Activated naive CD4-positive, alpha-beta T cell treated with anti-CD3 and anti-CD28 coated beads, Interleukin-2, amount 10 ng/mL, durations not matched to agents 7 days and 5 days (primary cell): ENCODE data around the gene STXBP3.
A peak's percentile ranks its signal among the peaks of the same experiment; 100 is the strongest.
"Not testable (repeated sequence)": the region's sequence is repeated elsewhere in the genome, so short reads cannot be mapped to it uniquely, and the experiment has no call there.

Experiments used
- CTCF ChIA-PET: fragments of 350-600 bp; sonication (Branson Sonifier 250); formaldehyde crosslinking; loops from one replicate; lab custom pipeline; 2021; ENCODE audit warnings: antibody characterized with exemption; lab: Charles Lee
- DNase-seq: peaks from one replicate; pipeline ENCODE4 v3.0.0-alpha.2; 2020
- H3K27ac Mint-ChIP-seq: one replicate; pipeline ENCODE4 v1.8.0; 2021; ENCODE audit warnings: mild to moderate bottlenecking, moderate library complexity, mixed read lengths
- H3K27me3 Mint-ChIP-seq: one replicate; pipeline ENCODE4 v1.8.0; 2021; ENCODE audit warnings: mild to moderate bottlenecking, mixed read lengths
- H3K36me3 Mint-ChIP-seq: one replicate; pipeline ENCODE4 v1.8.0; 2021; ENCODE audit warnings: mixed read lengths
- H3K4me1 Mint-ChIP-seq: one replicate; pipeline ENCODE4 v1.8.0; 2021; ENCODE audit warnings: mixed read lengths
- H3K4me3 Mint-ChIP-seq: one replicate; pipeline ENCODE4 v1.8.0; 2021; ENCODE audit warnings: mild to moderate bottlenecking, moderate library complexity, mixed read lengths
- H3K9me3 Mint-ChIP-seq: one replicate; pipeline ENCODE4 v1.8.0; 2021; ENCODE audit warnings: mixed read lengths

Gene STXBP3

DNA sequence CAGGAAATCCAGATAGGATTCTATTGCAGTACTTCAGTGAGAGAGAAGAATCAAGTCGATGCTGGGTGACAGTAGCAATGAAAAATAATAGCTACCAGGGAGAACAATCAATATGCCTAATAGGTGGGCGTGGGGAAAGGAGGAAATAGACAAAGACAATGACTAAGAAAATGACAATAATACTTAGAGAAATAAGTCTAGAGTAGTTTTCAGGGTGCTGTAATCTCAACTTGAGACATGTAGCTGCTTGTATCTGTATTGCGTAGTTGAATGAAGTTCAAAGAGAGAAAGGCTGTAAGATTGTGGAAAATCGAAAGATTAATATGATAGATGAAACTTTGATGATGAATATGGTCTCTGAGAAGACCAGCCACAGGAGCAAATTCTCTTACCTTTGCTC is 2.6 kb downstream of the STXBP3 start:
- Mint-ChIP-seq H3K4me3 (no peak overlapping the region), H3K27ac (no peak overlapping the region), H3K36me3 (peaks cover 24% of the 10 kb centered on the region), H3K27me3 (peaks cover 4% of the 10 kb centered on the region), H3K9me3 (no peaks in the 10 kb centered on the region), H3K4me1 (peaks cover 29% of the 10 kb centered on the region)
- no peak for DNase-seq
- CTCF ChIA-PET, result interaction anchor here (0.7 kb wide), 1 partner anchor 88 kb away, joined by 3 read pairs; no protein-coding TSS in a partner anchor

DNA sequence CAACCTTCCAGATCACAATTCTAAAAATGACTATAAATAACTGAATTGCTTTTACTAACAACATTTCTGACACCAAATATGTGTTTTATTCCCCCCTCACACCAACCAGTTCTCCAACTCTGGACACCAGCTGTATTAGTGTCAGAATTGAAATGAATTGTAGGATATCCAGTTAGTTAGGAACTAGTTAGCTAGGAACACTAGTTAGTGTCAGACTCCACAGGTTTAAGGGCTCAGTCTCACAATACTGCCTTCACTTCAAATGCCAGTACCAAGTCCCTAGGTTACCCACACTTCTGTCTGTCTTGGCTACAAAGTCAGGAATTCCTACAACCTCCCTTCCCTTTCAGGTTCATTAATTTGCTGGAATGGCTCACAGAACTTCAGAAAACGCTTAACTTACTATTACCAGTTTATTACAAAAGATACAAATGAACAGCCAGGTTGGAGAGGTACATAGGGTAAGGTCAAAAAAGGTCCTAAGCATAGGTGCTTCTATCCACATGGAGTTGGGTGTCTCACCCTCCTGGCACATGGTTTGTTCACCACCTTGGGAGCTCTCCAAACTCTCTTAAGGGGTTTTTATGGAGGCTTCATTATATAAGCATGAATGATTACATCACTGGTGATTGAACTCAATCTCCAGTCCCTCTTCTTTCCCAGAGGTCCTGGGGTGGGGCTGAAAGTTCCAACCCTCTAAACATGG is 4.2 kb downstream of the STXBP3 start:
- H3K27ac Mint-ChIP-seq, result no peak overlapping the region

DNA sequence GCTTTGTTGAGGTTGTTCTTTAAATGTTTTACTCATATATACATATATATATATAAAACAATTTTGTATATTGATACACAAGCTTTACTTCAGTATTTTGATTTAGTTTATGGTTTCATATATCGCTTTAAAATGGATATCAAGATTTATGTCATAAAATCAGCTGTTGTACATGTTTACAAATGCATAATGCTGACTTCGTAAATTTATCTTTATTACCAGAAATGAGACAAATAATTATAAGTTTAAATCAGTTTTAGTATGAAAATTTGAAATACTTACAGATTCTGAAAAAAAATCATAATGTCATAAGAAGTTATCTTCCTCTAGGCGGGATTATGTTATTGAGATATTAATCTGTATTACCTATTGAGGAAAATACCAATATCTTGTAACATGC is 6.9 kb downstream of the STXBP3 start:
- CTCF ChIA-PET, result interaction anchor here (1.1 kb wide), 1 partner anchor 8 kb away, joined by 3 read pairs; no protein-coding TSS in a partner anchor
- H3K36me3 Mint-ChIP-seq, result peaks cover 38% of the 10 kb centered on the region
- DNase-seq, result no peak

More for the DNA sequence above, 4.2 kb downstream of the STXBP3 start:
- H3K4me1 Mint-ChIP-seq, result peaks cover 29% of the 10 kb centered on the region
- peaks cover 31% of the 10 kb centered on the region for H3K36me3 Mint-ChIP-seq
- H3K9me3 Mint-ChIP-seq, result no peaks in the 10 kb centered on the region
- no peak overlapping the region for H3K4me3 Mint-ChIP-seq
- H3K27me3 Mint-ChIP-seq, result peaks cover 4% of the 10 kb centered on the region
- CTCF ChIA-PET, result interaction anchor here (0.6 kb wide), 1 partner anchor 154 kb away, joined by 4 read pairs; no protein-coding TSS in a partner anchor
- no peak for DNase-seq

DNA sequence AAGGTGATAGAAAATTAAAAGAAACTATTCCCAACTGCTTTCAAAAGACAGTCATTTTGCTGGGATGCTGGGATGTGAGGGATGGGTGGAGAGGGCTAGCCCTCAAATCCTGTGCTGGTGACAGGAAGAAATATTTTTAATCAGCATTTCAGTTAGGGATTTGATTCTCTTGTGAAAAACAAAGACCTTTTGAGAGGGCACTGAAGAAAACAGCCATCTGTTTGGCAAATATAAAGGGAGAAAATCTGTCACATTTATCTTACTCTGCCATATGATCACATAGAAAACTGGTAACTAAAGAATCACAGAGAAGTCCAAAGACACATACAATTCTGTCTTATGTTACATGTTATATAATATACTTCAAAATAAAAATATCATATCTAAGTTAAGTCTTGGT is 12.3 kb downstream of the STXBP3 start:
- Mint-ChIP-seq H3K4me1 (no peaks in the 10 kb centered on the region), H3K9me3 (no peaks in the 10 kb centered on the region), H3K27ac (no peak overlapping the region), H3K4me3 (no peak overlapping the region), H3K36me3 (peaks cover 40% of the 10 kb centered on the region), H3K27me3 (no peaks in the 10 kb centered on the region)
- no peak for DNase-seq
- CTCF ChIA-PET, result no interaction called here

More for the DNA sequence above, 6.9 kb downstream of the STXBP3 start:
- Mint-ChIP-seq H3K27me3 (no peaks in the 10 kb centered on the region), H3K4me3 (no peak overlapping the region), H3K27ac (no peak overlapping the region), H3K9me3 (no peaks in the 10 kb centered on the region), H3K4me1 (peaks cover 11% of the 10 kb centered on the region)

DNA sequence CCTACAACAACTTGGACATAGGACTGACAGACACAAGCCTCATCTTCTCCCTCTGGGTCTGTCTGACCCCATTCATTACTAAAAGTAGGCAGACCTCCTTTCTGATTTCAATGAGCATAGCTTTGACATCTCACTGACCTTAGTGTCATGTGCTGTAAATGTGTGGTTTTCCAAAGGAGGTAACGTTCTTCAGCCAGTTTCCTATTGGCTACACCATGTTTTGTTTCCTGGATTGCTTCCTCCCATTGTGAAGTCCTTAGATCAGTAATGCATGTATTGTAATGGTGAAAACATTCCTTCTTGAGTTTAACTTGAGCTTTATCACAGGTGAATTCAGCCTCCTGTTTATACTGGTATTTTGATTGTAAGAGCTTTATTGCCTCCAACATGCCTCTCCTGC is 20.6 kb downstream of the STXBP3 start:
- Mint-ChIP-seq H3K4me1 (no peaks in the 10 kb centered on the region), H3K9me3 (no peaks in the 10 kb centered on the region), H3K36me3 (peaks cover 27% of the 10 kb centered on the region), H3K27ac (peak overlapping the region; percentile 53), H3K4me3 (no peak overlapping the region), H3K27me3 (no peaks in the 10 kb centered on the region)
- CTCF ChIA-PET, result interaction anchor here (1.1 kb wide), 1 partner anchor 9 kb away, joined by 3 read pairs; no protein-coding TSS in a partner anchor
- no peak for DNase-seq

DNA sequence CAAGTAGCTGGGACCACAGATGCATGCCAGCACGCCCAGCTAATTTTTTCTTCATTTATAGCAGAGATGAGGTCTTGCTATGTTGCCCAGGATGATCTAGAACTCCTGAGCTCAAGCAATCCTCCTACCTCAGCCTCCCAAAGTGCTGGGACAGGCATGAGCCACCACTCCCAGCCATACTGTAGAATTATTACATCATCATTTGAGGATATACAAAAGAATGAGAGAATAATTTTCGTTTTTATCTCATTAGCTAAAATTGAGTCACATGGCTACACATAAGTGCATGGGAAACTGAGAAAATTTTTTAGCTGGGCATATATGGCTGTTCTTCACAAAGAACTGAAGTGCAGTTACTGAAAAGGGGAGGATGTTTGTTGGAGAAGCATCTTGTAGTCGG is 21.2 kb downstream of the STXBP3 start:
- Mint-ChIP-seq H3K36me3 (peaks cover 25% of the 10 kb centered on the region), H3K27ac (no peak overlapping the region), H3K27me3 (no peaks in the 10 kb centered on the region), H3K9me3 (no peaks in the 10 kb centered on the region), H3K4me3 (no peak overlapping the region), H3K4me1 (no peaks in the 10 kb centered on the region)
- no peak for DNase-seq
- CTCF ChIA-PET, result interaction anchor here (1.1 kb wide), 1 partner anchor 10 kb away, joined by 3 read pairs; no protein-coding TSS in a partner anchor

DNA sequence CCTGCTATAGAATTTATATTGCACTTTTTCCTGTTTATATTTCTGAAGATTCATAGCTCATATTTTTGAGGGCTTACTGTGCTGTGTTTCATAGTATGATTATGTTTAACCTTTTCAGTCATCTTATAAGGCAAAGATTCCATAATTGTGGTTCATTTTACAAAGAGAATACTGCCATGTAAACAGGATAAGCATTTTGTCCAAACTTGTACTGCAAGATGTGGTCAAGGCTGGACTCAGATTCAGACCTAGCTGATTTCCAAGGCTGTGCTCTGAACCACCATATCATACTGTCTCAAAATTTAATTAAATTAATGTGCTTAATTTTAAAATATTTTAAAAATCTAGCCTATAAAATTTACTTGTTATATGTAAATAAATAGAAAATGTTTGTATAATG is 31.4 kb downstream of the STXBP3 start:
- no peak overlapping the region for H3K27ac Mint-ChIP-seq

DNA sequence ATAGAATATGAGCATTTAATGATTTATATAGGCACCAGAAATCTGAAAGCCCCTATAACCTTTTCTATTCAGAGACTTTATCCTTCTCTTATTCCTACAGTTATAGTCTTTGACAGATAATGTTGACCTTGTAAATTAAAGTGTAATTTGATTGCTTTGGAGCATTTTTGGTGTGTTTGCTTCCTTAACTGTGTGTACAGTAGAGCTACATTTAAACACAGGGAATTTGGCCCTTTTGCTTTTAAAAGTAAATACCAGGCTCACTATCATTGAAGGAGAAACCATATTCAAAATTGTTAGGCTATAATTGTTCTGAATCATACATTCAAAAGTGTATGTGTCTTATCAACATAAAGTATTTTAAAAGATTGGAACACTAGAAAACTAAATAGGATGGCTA is 33.0 kb downstream of the STXBP3 start:
- Mint-ChIP-seq H3K27ac (no peak overlapping the region), H3K4me3 (no peak overlapping the region), H3K4me1 (no peaks in the 10 kb centered on the region), H3K36me3 (peaks cover 44% of the 10 kb centered on the region), H3K27me3 (no peaks in the 10 kb centered on the region), H3K9me3 (peaks cover 4% of the 10 kb centered on the region)
- DNase-seq, result no peak
- CTCF ChIA-PET, result interaction anchor here (1.0 kb wide), 1 partner anchor 47 kb away, joined by 3 read pairs; no protein-coding TSS in a partner anchor

More for the DNA sequence above, 31.4 kb downstream of the STXBP3 start:
- H3K36me3 Mint-ChIP-seq, result peaks cover 39% of the 10 kb centered on the region
- no peaks in the 10 kb centered on the region for H3K27me3 Mint-ChIP-seq
- H3K9me3 Mint-ChIP-seq, result no peaks in the 10 kb centered on the region
- no peak for DNase-seq
- CTCF ChIA-PET, result no interaction called here
- no peak overlapping the region for H3K4me3 Mint-ChIP-seq
- no peaks in the 10 kb centered on the region for H3K4me1 Mint-ChIP-seq

DNA sequence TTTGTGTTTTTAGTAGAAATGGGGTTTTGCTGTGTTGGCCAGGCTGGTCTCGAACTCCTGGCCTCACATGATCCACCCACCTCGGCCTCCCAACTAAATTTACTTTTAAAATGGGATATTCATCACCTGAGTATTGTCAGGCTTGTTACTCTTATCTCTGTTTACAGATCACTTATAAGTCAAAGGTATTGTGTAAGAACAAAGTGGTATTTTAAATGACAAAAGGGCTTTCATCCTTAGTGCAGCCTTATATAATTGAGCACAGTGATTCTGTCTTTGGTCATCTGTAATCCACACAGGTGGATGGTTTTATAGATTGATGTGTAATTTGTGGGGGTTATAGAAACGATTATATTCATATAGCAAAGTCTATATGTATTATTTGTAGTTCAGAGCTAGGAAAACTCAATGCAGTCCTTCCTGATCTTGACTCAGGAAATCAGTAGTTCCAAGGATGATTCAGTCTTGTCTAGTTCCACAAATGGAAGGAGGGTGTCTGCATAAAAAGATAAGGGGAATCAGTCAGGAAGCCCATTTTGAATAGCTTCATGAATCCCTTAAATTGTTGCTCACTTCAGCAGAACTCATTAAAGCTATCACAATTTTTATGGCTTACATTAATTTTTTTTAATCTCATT is 34.6 kb downstream of the STXBP3 start:
- CTCF ChIA-PET, result no interaction called here
- no peak overlapping the region for H3K27ac Mint-ChIP-seq
- H3K27me3 Mint-ChIP-seq, result no peaks in the 10 kb centered on the region
- no peak overlapping the region for H3K4me3 Mint-ChIP-seq
- H3K9me3 Mint-ChIP-seq, result peaks cover 19% of the 10 kb centered on the region
- H3K4me1 Mint-ChIP-seq, result no peaks in the 10 kb centered on the region
- peaks cover 50% of the 10 kb centered on the region for H3K36me3 Mint-ChIP-seq
- no peak for DNase-seq

DNA sequence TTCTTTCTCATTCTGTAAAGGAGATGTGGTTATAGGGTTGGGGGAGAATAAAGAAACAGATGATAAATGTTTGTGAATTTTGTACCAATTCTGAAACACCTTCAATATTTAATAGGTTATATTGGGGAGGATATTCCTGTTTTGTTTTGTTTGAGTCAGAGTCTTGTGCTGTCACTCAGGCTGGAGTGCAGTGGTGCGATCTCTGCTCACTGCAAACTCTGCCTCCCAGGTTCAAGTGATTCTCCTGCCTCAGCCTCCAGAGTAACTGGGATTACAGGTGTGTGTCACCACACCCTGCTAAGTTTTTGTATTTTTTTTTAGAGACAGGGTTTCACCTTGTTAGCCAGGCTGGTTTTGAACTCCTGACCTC is 35.1 kb downstream of the STXBP3 start:
- H3K9me3 Mint-ChIP-seq, result peaks cover 21% of the 10 kb centered on the region
- H3K4me1 Mint-ChIP-seq, H3K27me3 Mint-ChIP-seq, DNase-seq, H3K27ac Mint-ChIP-seq, H3K4me3 Mint-ChIP-seq, CTCF ChIA-PET: not testable (repeated sequence)
- peaks cover 55% of the 10 kb centered on the region for H3K36me3 Mint-ChIP-seq

DNA sequence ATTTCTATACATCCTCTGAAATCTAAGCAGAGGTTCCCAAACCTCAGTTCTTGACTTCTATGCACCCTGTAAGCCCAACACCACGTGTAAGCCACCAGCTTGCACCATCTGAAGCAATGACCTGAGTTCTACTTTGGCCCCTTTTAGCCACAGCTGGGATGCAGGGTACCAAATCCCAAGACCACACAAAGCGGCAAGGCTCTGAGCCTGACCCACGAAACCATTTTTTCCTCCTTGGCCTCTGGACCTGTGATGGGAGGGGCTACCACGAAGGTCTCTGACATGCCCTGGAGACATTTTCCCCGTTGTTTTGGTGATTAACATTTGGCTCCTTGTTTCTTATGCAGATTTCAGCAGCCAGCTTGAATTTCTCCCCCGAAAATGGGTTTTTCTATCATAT is 38.8 kb downstream of the STXBP3 start:
- Mint-ChIP-seq H3K27me3 (no peaks in the 10 kb centered on the region), H3K4me1 (no peaks in the 10 kb centered on the region), H3K4me3 (no peak overlapping the region), H3K27ac (no peak overlapping the region), H3K9me3 (peaks cover 21% of the 10 kb centered on the region), H3K36me3 (peaks cover 65% of the 10 kb centered on the region)
- CTCF ChIA-PET, result no interaction called here
- no peak for DNase-seq

DNA sequence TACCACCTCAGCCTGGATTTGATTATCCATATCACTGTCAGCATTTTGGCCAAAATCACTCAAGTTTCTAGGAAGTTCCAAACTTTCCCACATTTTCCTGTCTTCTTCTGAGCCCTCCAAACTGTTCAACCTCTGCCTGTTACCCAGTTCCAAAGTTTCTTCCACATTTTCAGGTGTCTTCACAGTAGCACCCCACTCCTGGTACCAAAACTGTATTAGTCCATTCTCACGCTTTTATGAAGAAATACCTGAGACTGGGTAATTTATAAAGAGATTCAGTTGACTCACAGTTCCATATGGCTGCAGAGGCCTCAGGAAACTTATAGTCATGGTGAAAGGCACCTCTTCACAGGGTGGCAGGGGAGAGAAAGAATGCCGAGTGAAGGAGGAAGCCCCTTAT is 39.4 kb downstream of the STXBP3 start:
- Mint-ChIP-seq H3K27ac (no peak overlapping the region), H3K27me3 (no peaks in the 10 kb centered on the region), H3K4me3 (no peak overlapping the region), H3K9me3 (peaks cover 21% of the 10 kb centered on the region), H3K4me1 (no peaks in the 10 kb centered on the region), H3K36me3 (peaks cover 69% of the 10 kb centered on the region)
- DNase-seq, result no peak
- CTCF ChIA-PET, result no interaction called here

DNA sequence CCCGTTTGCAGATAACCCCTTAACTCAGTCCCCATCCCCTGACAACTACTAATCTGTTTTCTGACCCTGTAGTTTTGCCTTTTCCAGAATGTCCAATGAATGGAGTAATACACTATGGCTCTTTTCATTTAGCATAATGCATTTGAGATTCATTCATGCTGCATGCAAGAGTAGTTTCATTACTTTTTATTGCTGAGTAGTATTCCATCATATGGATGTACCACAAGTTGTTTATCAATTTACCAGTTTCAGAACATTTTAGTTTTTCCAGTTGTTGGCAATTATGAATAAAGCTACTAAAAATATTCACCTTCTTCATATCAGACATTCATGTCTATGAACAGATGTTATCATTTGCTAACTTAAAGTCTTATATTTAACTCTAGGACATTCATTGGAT is 45.3 kb downstream of the STXBP3 start:
- DNase-seq, result no peak
- H3K36me3 Mint-ChIP-seq, result peaks cover 64% of the 10 kb centered on the region
- peaks cover 15% of the 10 kb centered on the region for H3K9me3 Mint-ChIP-seq
- no peaks in the 10 kb centered on the region for H3K4me1 Mint-ChIP-seq
- no peak overlapping the region for H3K4me3 Mint-ChIP-seq
- H3K27ac Mint-ChIP-seq, result no peak overlapping the region
- CTCF ChIA-PET, result no interaction called here
- no peaks in the 10 kb centered on the region for H3K27me3 Mint-ChIP-seq

DNA sequence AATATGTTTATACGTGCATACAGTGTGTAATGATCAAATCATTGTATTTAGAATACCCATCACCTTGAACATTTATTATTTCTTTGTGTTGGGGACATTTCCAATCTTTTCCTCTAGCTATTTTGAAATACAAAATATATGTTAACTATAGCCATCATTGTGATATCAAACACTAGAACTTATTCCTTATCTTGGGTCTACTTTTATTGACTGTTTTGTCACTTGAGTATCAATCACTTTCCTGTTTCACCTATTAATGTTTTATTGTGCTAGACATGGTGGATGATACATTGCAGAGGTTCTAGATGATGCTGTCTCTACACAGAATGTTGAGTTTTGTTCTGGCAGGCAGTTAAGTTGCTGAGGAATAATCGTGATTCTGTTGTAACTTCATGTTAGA is 45.9 kb downstream of the STXBP3 start:
- H3K4me3 Mint-ChIP-seq, result no peak overlapping the region
- CTCF ChIA-PET, result interaction anchor here (0.6 kb wide), 1 partner anchor 97 kb away, joined by 4 read pairs; no protein-coding TSS in a partner anchor
- H3K27me3 Mint-ChIP-seq, result no peaks in the 10 kb centered on the region
- no peaks in the 10 kb centered on the region for H3K4me1 Mint-ChIP-seq
- peaks cover 60% of the 10 kb centered on the region for H3K36me3 Mint-ChIP-seq
- DNase-seq, result no peak
- H3K27ac Mint-ChIP-seq, result no peak overlapping the region
- H3K9me3 Mint-ChIP-seq, result peaks cover 15% of the 10 kb centered on the region

DNA sequence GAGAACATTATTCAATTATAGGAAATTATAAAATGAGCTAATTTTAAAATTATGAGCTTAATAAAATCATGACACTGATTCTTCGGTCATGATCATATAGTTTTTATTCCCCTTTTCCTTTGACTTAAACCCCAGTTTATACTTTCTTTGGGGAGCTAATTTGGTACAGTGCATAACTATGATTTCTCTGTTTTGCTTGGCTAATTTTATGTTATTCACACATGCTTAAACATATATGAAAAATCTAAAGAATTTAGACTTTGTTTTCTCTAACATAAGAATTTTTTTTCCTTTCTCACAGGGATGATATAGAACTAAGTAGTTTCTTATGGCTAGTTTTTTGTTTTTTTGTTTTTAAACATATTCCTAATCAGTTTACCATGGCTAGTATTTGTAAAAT is 52.5 kb downstream of the STXBP3 start:
- H3K4me3 Mint-ChIP-seq, result no peak overlapping the region
- no peaks in the 10 kb centered on the region for H3K27me3 Mint-ChIP-seq
- DNase-seq, result no peak
- no peaks in the 10 kb centered on the region for H3K4me1 Mint-ChIP-seq
- H3K36me3 Mint-ChIP-seq, result peaks cover 37% of the 10 kb centered on the region
- H3K9me3 Mint-ChIP-seq, result no peaks in the 10 kb centered on the region
- H3K27ac Mint-ChIP-seq, result no peak overlapping the region
- CTCF ChIA-PET, result no interaction called here
